GM12878 (cell line): Measurements from ENCODE around the gene SPR.

Experiments used
- CREB1 ChIP-seq: IDR thresholded peaks from 2 replicates; pipeline ENCODE4 v1.6.1; 2012; ENCODE audit warnings: low read depth, mild to moderate bottlenecking, inconsistent platforms
- EGR1 ChIP-seq, 2 experiments: IDR thresholded peaks; 1 replicate in 1 of 2; 2 replicates in 1 of 2; pipeline ENCODE4 v1.6.1; 2011 to 2012; ENCODE audit warnings: low read depth in 2 of 2, low read length in 2 of 2, borderline replicate concordance in 1 of 2, mild to moderate bottlenecking in 1 of 2, moderate library complexity in 1 of 2
- ELK1 ChIP-seq: IDR thresholded peaks from 2 replicates; pipeline ENCODE4 v1.6.1; 2012; ENCODE audit warnings: low read depth, low read length, improper control_type of control experiment
- EP300 ChIP-seq, 2 experiments: fragments of 150-350 bp in 1 of 2; IDR thresholded peaks; 2 replicates each; pipeline ENCODE4 v1.6.1; 2011 to 2012; ENCODE audit warnings: low read depth in 2 of 2, low read length in 2 of 2, borderline replicate concordance in 1 of 2, improper control_type of control experiment in 1 of 2, inconsistent platforms in 1 of 2; ENCODE audit not compliant: control insufficient read depth in 1 of 2
- EZH2 ChIP-seq: IDR thresholded peaks from 2 replicates; pipeline ENCODE4 v1.6.1; 2012; ENCODE audit warnings: low read depth, mild to moderate bottlenecking, control low read depth, inconsistent platforms, low read length, borderline replicate concordance; ENCODE audit not compliant: control insufficient read depth
- FOS ChIP-seq: IDR thresholded peaks from 3 replicates; pipeline ENCODE4 v1.6.1; 2011; ENCODE audit warnings: borderline replicate concordance; ENCODE audit not compliant: insufficient read length; ENCODE audit errors: extremely low read depth
- NR2C1 ChIP-seq: fragments of 450-650 bp; IDR thresholded peaks from 2 replicates; pipeline ENCODE4 v1.6.1; 2017; ENCODE audit warnings: antibody characterized with exemption, mild to moderate bottlenecking, moderate library complexity
- POLR2A ChIP-seq: IDR thresholded peaks from 2 replicates; pipeline ENCODE4 v1.6.1; 2011; ENCODE audit warnings: low read depth, mild to moderate bottlenecking, low read length
- RBBP5 ChIP-seq: fragments of 200-600 bp; sonication (generic); conservative IDR thresholded peaks from 2 replicates; pipeline ENCODE4 v1.6.1; 2016
- SP1 ChIP-seq: IDR thresholded peaks from one replicate; pipeline ENCODE4 v1.6.1; 2011; ENCODE audit warnings: low read depth, low read length
- TAF1 ChIP-seq: IDR thresholded peaks from 2 replicates; pipeline ENCODE4 v1.6.1; 2011; ENCODE audit warnings: mild to moderate bottlenecking, low read depth, low read length, borderline replicate concordance
- TARDBP ChIP-seq: IDR thresholded peaks from 2 replicates; pipeline ENCODE4 v1.6.1; 2016; ENCODE audit warnings: borderline replicate concordance
- TCF12 ChIP-seq: IDR thresholded peaks from 2 replicates; pipeline ENCODE4 v1.6.1; 2011; ENCODE audit warnings: low read depth, mild to moderate bottlenecking, low read length
- ZNF687 ChIP-seq: fragments of 450-650 bp; IDR thresholded peaks from 2 replicates; pipeline ENCODE4 v1.6.1; 2017; ENCODE audit warnings: mild to moderate bottlenecking, moderate library complexity

GRCh38 chr2:72934683-72935610 is 47.7 kb downstream of the SPR start:
- TF ChIP-seq EP300 (IDR thresholded peaks at IDR 0.05; ENCODE audit: borderline replicate concordance in 1 of 2, control insufficient read depth in 1 of 2, low read depth in 2 of 2, low read length in 2 of 2) (no peak), TCF12 (no peak), ELK1 (no peak), EZH2 (no peak), RBBP5 (no peak), POLR2A (no peak), EGR1 (IDR thresholded peaks at IDR 0.05; ENCODE audit: borderline replicate concordance in 1 of 2, low read depth in 2 of 2, low read length in 2 of 2) (no peak), TAF1 (no peak), SP1 (no peak), TARDBP (no peak), CREB1 (no peak), ZNF687 (no peak), NR2C1 (no peak), FOS (no peak)
